ENCODE data around the gene MOV10L1.
A peak's percentile ranks its signal among the peaks of the same experiment; 100 is the strongest.
"Not testable (repeated sequence)": the region's sequence is repeated elsewhere in the genome, so short reads cannot be mapped to it uniquely, and the experiment has no call there.

Gene MOV10L1

GRCh38 chr22:50138041-50138440, 48.2 kb downstream of the MOV10L1 start:
- no peak for DNase-seq (ENCODE audit: low read depth in 2 of 2)

GRCh38 chr22:50138988-50139387, 49.2 kb downstream of the MOV10L1 start:
- DNase-seq (ENCODE audit: low read depth in 2 of 2) = no peak

GRCh38 chr22:50139843-50140415, 50.1 kb downstream of the MOV10L1 start:
- no peak for DNase-seq (ENCODE audit: low read depth in 2 of 2)

- DNase-seq (ENCODE audit: low read depth in 2 of 2) = no peak
These were observed 50.8 kb downstream of the MOV10L1 start for GRCh38 chr22:50140615-50141014.

GRCh38 chr22:50141462-50141861, 51.7 kb downstream of the MOV10L1 start:
- DNase-seq (ENCODE audit: low read depth in 2 of 2) = no peak

- DNase-seq (ENCODE audit: low read depth in 2 of 2) = no peak
These were observed 52.1 kb downstream of the MOV10L1 start for GRCh38 chr22:50141891-50142363.

GRCh38 chr22:50143096-50143495, 53.3 kb downstream of the MOV10L1 start:
- no peak for DNase-seq (ENCODE audit: low read depth in 2 of 2)

GRCh38 chr22:50144005-50144614, 54.3 kb downstream of the MOV10L1 start:
- no peak for DNase-seq (ENCODE audit: low read depth in 2 of 2)

- no peak for DNase-seq (ENCODE audit: low read depth in 2 of 2)
These were observed 56.1 kb downstream of the MOV10L1 start for GRCh38 chr22:50145721-50146438.

GRCh38 chr22:50146439-50147238, 56.8 kb downstream of the MOV10L1 start:
- DNase-seq (ENCODE audit: low read depth in 2 of 2) = no peak

- not testable (repeated sequence) for DNase-seq (ENCODE audit: low read depth in 2 of 2)
These were observed 57.7 kb downstream of the MOV10L1 start for GRCh38 chr22:50147258-50148165.

- no peak for DNase-seq (ENCODE audit: low read depth in 2 of 2)
These were observed 58.3 kb downstream of the MOV10L1 start for GRCh38 chr22:50148166-50148500.

- peak; percentile 41 to 57 for DNase-seq (ENCODE audit: low read depth in 2 of 2)
These were observed 59.4 kb downstream of the MOV10L1 start for GRCh38 chr22:50148991-50149721.

GRCh38 chr22:50150161-50151129, 60.6 kb downstream of the MOV10L1 start:
- no peak for DNase-seq (ENCODE audit: low read depth in 2 of 2)

GRCh38 chr22:50151571-50152537, 62.0 kb downstream of the MOV10L1 start:
- DNase-seq (ENCODE audit: low read depth in 2 of 2) = no peak

GRCh38 chr22:50153056-50153755, 63.4 kb downstream of the MOV10L1 start:
- no peak for DNase-seq (ENCODE audit: low read depth in 2 of 2)

- no peak for DNase-seq (ENCODE audit: low read depth in 2 of 2)
These were observed 63.9 kb downstream of the MOV10L1 start for GRCh38 chr22:50153756-50154140.
